Measurements from ENCODE around the gene STIM1. TPM values are rescaled to one million over a fixed set of nuclear protein-coding genes. Genes with fewer than 3 reads are reported as not detected.

Gene STIM1
- total RNA-seq, 2 experiments from 2014 or later = 62.9 to 68.5 TPM

DNA sequence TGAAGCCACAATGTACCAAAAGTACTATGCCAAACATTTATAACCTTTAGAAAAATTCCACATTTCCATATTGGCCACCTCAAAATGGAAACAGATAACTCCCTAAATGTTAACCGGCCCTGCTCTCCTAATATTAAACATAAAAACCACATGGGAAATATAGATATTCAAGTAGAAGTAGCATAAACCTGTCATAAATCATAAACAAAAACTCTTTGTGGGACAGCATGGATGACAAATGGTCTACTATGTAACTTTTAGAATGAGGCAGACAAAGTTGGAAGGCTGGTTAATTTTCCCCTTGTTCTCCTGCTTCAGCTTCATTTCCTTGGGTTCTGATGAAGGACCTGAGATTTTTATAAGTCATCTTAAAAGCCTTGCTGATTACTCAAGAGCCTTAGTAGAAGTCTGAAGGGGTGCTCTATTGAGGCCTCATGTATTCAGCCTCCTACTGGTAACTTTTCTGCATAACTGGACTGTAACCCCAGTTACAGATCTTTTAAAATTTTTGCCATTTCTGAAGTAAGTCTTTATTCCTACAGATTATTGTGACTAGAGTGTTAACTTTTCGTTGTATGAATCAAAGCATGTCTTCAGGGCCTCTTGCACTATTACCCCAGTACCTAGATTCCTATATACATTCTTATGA, 116.4 kb downstream of the STIM1 start:
- peaks cover 68% of the 10 kb centered on the region for H3K4me1 Mint-ChIP-seq (ENCODE audit: low read depth)
- CTCF ChIA-PET = interaction anchor here (0.6 to 2.3 kb wide), 3 partner anchors 18 to 117 kb away, joined by 3 to 14 read pairs (median 5); partner anchors contain the start of gene STIM1
- H3K4me3 Mint-ChIP-seq = no peak overlapping the region
- H3K36me3 Mint-ChIP-seq (ENCODE audit: low read depth) = peaks cover 24% of the 10 kb centered on the region
- no peaks in the 10 kb centered on the region for H3K9me3 Mint-ChIP-seq
- H3K27me3 Mint-ChIP-seq (ENCODE audit: low read depth) = no peaks in the 10 kb centered on the region
- no peak for DNase-seq
- intact Hi-C loops (cut with micrococcal nuclease) = no loop called here
- no peak overlapping the region for H3K27ac Mint-ChIP-seq

DNA sequence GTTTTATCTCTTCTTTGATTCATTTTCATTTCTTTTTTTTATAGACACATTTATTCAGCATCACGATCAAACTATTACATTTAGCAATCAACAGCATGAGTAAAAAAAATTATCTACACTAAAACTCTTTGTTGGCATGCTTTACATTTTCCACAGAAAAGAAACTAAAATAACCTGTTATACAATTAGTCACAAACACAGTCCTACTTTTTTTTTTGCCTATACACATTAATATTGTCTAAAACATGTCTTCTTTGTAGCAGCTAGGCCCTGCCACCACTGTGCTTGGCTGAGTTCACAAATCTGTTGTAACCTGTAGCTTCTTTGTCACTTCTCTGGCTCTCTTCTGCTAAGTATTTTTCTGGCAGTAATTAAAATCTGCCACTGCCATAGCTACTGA, 117.0 kb downstream of the STIM1 start:
- Mint-ChIP-seq H3K36me3 (ENCODE audit: low read depth) (peaks cover 24% of the 10 kb centered on the region), H3K9me3 (no peaks in the 10 kb centered on the region), H3K4me3 (no peak overlapping the region), H3K4me1 (ENCODE audit: low read depth) (peaks cover 66% of the 10 kb centered on the region), H3K27ac (peak overlapping the region; percentile 22), H3K27me3 (ENCODE audit: low read depth) (no peaks in the 10 kb centered on the region)
- CTCF ChIA-PET = interaction anchor here (0.9 to 2.3 kb wide), 3 partner anchors 17 to 123 kb away, joined by 3 to 14 read pairs (median 4); partner anchors contain the start of gene STIM1
- intact Hi-C loops (cut with micrococcal nuclease) = no loop called here
- DNase-seq = no peak

DNA sequence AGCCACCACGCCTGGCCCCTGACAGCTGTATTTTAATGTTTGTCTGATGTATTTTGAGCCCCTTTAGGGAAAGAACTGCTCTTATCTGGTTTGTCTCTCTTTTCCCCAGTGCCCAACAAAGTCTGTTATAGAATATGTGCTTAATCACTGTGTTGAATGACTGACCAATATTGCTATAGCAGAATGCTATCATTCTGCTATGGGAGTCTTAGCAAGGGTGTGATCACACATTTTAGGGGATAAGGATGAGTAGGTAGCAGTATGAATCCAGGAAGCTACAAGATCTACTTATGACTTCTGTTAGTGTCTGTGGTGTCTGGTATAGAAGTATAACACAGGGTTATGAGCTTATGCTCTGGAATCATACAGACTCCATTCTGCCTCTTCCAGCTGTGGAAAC, 121.6 kb downstream of the STIM1 start:
- DNase-seq = no peak
- H3K9me3 Mint-ChIP-seq = no peaks in the 10 kb centered on the region
- intact Hi-C loops (cut with micrococcal nuclease) = no loop called here
- CTCF ChIA-PET = interaction anchor here (1.5 kb wide), 1 partner anchor 123 kb away, joined by 15 read pairs; the partner anchor contains the start of gene STIM1
- no peak overlapping the region for H3K4me3 Mint-ChIP-seq
- H3K4me1 Mint-ChIP-seq (ENCODE audit: low read depth) = peaks cover 53% of the 10 kb centered on the region
- peaks cover 10% of the 10 kb centered on the region for H3K36me3 Mint-ChIP-seq (ENCODE audit: low read depth)
- no peak overlapping the region for H3K27ac Mint-ChIP-seq
- no peaks in the 10 kb centered on the region for H3K27me3 Mint-ChIP-seq (ENCODE audit: low read depth)

DNA sequence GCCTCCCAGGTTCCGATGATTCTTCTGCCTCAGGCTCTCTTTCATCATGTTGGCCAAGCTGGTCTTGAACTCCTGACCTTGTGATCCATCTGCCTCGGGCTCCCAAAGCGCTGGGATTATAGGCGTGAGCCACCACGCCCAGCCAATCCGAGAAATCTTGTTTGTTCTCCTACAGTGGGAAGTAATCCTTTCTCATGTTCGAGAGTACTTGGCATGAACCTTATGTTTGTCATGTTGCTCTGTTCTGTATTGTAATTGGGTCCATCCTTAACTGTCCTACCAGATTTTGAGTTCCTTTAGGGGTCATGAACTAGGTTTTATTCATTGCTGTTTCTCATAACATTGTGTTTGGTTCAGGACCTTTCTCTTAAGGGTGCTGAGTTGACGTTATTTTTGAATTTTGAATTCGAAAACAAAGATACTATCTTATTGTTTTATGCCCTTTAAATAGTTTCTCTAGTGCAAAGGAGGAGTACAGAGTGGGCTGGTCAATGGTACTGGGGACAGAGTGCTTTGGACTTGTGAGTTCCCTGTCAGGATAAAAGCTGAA, 125.7 kb downstream of the STIM1 start:
- Mint-ChIP-seq H3K27me3 (ENCODE audit: low read depth) (no peaks in the 10 kb centered on the region), H3K27ac (no peak overlapping the region), H3K4me1 (ENCODE audit: low read depth) (peaks cover 69% of the 10 kb centered on the region), H3K9me3 (no peaks in the 10 kb centered on the region), H3K4me3 (no peak overlapping the region), H3K36me3 (ENCODE audit: low read depth) (peaks cover 4% of the 10 kb centered on the region)
- intact Hi-C loops (cut with micrococcal nuclease) = no loop called here
- DNase-seq = no peak
- CTCF ChIA-PET = no interaction called here

DNA sequence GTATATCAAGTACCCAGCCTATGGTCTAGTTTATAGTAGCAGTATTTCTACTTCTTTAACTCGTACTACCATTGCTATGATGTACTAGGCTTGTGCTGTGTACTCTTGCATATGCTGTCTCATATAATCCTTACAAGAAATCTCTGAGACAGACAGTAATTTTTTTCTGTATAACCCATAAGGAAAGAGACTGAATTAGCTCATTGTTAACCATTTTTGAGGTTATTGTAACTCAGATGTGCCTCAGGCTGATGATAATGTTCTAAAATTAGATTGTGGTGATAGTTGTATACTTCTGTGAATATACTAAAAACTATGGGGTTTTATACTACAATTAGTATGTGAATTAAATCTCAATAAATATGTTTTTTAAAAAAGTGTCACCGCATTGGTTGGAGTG, 127.0 kb downstream of the STIM1 start:
- no peak overlapping the region for H3K27ac Mint-ChIP-seq
- no peaks in the 10 kb centered on the region for H3K9me3 Mint-ChIP-seq
- CTCF ChIA-PET = interaction anchor here (2.9 kb wide), 1 partner anchor 132 kb away, joined by 18 read pairs; no protein-coding TSS in a partner anchor
- H3K27me3 Mint-ChIP-seq (ENCODE audit: low read depth) = no peaks in the 10 kb centered on the region
- DNase-seq = no peak
- H3K36me3 Mint-ChIP-seq (ENCODE audit: low read depth) = peaks cover 4% of the 10 kb centered on the region
- intact Hi-C loops (cut with micrococcal nuclease) = no loop called here
- no peak overlapping the region for H3K4me3 Mint-ChIP-seq
- H3K4me1 Mint-ChIP-seq (ENCODE audit: low read depth) = peaks cover 72% of the 10 kb centered on the region

DNA sequence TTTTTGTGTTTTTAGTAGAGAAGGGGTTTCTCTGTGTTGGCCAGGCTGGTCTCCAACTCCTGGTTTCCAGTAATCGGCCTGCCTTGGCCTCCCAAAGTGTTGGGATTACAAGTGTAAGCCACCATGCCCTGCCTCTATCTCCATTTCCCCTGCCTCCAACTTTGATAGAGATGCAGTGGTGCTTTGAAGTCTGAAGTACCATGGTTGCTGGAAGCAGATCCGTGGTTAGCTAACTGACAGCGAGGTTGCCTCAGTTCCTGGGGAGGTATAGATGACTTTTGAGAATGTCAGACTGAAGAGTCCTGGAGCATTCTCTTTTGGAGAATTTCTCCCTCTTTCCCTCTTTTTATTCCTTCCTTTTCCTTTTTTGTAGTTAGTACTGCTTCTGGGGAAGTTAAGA, 127.6 kb downstream of the STIM1 start:
- Mint-ChIP-seq H3K4me1 (ENCODE audit: low read depth) (peaks cover 72% of the 10 kb centered on the region), H3K4me3 (no peak overlapping the region), H3K9me3 (no peaks in the 10 kb centered on the region), H3K27ac (peak overlapping the region; percentile 2), H3K36me3 (ENCODE audit: low read depth) (peaks cover 6% of the 10 kb centered on the region), H3K27me3 (ENCODE audit: low read depth) (no peaks in the 10 kb centered on the region)
- CTCF ChIA-PET = interaction anchor here (2.0 to 4.2 kb wide), 3 partner anchors 33 to 133 kb away, joined by 6 to 32 read pairs (median 18); partner anchors contain the start of gene STIM1
- DNase-seq = peak; percentile 21
- intact Hi-C loops (cut with micrococcal nuclease) = no loop called here

DNA sequence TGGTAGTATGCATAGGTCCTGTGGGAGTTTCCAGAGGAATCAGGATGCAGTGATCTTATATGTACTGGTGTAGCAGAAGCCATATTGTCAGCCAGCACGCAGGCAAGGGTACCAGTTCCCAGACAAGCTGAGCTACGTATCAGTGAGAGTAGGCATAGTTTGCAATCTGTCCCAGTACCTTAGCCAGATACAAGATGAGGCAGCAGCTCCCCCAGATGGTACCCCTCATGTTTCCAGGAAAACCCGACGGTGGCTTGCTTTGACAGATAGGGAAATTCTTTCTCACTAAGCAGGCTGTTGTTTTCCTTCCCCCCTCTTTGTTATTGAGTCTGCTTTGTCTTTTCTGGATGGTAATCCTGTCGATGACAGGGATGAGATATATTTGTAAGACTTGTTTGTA, 129.4 kb downstream of the STIM1 start:
- Mint-ChIP-seq H3K36me3 (ENCODE audit: low read depth) (peaks cover 2% of the 10 kb centered on the region), H3K9me3 (no peaks in the 10 kb centered on the region), H3K4me1 (ENCODE audit: low read depth) (peaks cover 74% of the 10 kb centered on the region), H3K27me3 (ENCODE audit: low read depth) (no peaks in the 10 kb centered on the region), H3K27ac (peak overlapping the region; percentile 55), H3K4me3 (no peak overlapping the region)
- CTCF ChIA-PET = interaction anchor here (0.6 to 4.2 kb wide), 17 partner anchors 11 to 160 kb away, joined by 3 to 32 read pairs (median 4); partner anchors contain the start of gene STIM1
- intact Hi-C loops (cut with micrococcal nuclease) = loop anchor here (1.0 to 2.0 kb wide), 6 partner anchors 42 to 144 kb away; no protein-coding TSS in a partner anchor
- DNase-seq = peak; percentile 80

DNA sequence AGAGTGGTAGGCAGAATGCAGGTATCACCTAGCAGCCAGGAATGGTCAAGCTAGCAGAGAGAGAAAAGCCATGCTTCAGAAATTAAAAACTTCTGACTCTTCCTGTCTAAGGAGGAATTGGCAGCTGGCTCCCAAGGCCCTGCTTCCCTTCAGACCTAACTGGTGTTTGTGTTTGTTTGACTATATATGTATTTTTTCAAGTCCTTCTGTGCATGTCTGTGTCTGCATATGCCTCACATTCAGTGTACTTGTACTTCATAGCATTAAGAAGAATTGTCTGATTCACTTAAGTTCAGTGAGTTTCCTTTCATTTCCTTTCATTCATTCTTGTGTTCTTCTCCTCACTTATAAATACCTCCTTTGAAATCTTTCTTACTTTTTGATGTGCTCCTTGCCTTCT, 130.2 kb downstream of the STIM1 start:
- Mint-ChIP-seq H3K36me3 (ENCODE audit: low read depth) (peaks cover 2% of the 10 kb centered on the region), H3K9me3 (no peaks in the 10 kb centered on the region), H3K4me3 (no peak overlapping the region), H3K27me3 (ENCODE audit: low read depth) (no peaks in the 10 kb centered on the region), H3K27ac (peak overlapping the region; percentile 37), H3K4me1 (ENCODE audit: low read depth) (peaks cover 81% of the 10 kb centered on the region)
- DNase-seq = no peak
- intact Hi-C loops (cut with micrococcal nuclease) = loop anchor here (1.0 to 2.0 kb wide), 6 partner anchors 43 to 144 kb away; no protein-coding TSS in a partner anchor
- CTCF ChIA-PET = interaction anchor here (2.2 to 4.2 kb wide), 2 partner anchors 131 to 136 kb away, joined by 16 to 32 read pairs; partner anchors contain the start of gene STIM1

DNA sequence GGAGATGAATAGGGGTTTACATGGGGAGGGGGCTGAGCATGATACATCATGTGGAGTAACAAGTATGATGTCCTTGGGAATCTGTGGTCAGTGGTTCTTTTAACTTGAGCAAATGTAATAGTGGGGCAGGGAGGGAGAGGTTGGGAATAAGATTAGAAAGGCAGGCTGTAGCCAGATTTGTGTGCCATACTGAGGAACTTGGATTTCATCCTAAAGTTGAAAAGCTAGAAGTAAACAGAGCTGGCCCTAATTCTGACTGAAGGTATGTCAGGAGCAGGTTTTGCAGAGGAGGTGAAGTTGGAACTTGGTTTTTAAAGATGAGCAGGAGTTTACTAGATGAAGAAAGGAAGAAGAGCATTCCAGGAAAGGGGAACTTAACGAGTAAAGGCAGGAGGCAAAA, 130.8 kb downstream of the STIM1 start:
- H3K4me1 Mint-ChIP-seq (ENCODE audit: low read depth) = peaks cover 79% of the 10 kb centered on the region
- CTCF ChIA-PET = interaction anchor here (2.2 to 4.2 kb wide), 2 partner anchors 131 to 137 kb away, joined by 16 to 32 read pairs; partner anchors contain the start of gene STIM1
- H3K4me3 Mint-ChIP-seq = no peak overlapping the region
- intact Hi-C loops (cut with micrococcal nuclease) = no loop called here
- H3K9me3 Mint-ChIP-seq = no peaks in the 10 kb centered on the region
- no peak for DNase-seq
- peaks cover 2% of the 10 kb centered on the region for H3K36me3 Mint-ChIP-seq (ENCODE audit: low read depth)
- no peak overlapping the region for H3K27ac Mint-ChIP-seq
- H3K27me3 Mint-ChIP-seq (ENCODE audit: low read depth) = no peaks in the 10 kb centered on the region

DNA sequence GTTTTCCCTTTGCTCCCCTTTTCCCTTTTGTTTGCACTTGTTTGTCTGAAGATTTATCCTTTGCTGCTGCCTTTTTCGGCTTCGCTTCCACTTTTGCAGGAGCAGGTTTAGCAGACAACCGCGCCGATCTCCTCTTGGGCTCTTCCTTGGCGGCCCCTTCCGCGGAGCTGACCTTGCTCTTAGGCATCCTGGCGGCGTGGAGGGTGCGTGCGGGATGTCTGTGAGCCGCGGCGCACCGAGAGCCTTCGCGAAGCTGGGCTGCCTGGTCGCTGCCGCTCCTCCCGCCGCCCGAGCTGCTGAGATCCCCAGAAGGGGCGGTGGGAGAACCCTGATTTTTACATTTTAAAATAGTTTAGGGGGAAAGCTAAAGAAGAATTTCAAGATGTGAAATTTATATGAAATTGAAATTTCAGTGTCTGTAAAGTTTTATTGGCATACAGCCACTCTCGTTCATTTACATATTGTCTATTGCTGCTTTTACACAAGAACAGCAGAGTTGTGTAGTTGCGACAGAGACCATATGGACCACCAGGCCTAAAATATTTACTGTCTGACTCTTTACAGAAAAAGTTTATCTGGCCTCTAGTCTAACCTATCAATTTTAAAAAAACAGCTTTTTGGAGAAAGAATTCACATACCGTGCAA, 133.9 kb downstream of the STIM1 start:
- peaks cover 11% of the 10 kb centered on the region for H3K9me3 Mint-ChIP-seq
- peaks cover 16% of the 10 kb centered on the region for H3K36me3 Mint-ChIP-seq (ENCODE audit: low read depth)
- peaks cover 65% of the 10 kb centered on the region for H3K4me1 Mint-ChIP-seq (ENCODE audit: low read depth)
- DNase-seq = no peak
- no peaks in the 10 kb centered on the region for H3K27me3 Mint-ChIP-seq (ENCODE audit: low read depth)
- CTCF ChIA-PET = interaction anchor here (0.8 to 2.4 kb wide), 5 partner anchors 9 to 140 kb away, joined by 3 to 6 read pairs (median 5); no protein-coding TSS in a partner anchor
- H3K27ac Mint-ChIP-seq = peak overlapping the region; percentile 63
- intact Hi-C loops (cut with micrococcal nuclease) = no loop called here
- peak overlapping the region; percentile 49 for H3K4me3 Mint-ChIP-seq

DNA sequence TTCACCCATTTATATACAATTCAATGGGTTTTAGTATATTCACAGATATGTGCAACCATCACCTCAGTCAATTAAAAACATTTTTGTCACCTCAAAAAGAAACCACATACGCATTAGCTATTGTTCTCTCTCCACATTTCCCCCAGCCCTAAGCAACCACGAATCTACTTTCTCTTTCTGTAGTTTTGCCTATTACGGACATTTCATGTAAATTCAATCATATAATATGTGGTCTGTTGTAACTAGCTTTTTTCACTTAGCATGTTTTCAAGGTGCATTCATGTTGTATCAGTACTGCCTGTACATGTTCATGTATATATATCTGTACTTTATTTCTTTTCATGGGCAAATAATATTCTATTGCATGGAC, 134.4 kb downstream of the STIM1 start:
- peaks cover 16% of the 10 kb centered on the region for H3K9me3 Mint-ChIP-seq
- intact Hi-C loops (cut with micrococcal nuclease) = loop anchor here (1.0 to 2.0 kb wide), 3 partner anchors 68 to 135 kb away; partner anchors contain the start of gene STIM1
- peak; percentile 38 for DNase-seq
- peak overlapping the region; percentile 49 for H3K4me3 Mint-ChIP-seq
- H3K27me3 Mint-ChIP-seq (ENCODE audit: low read depth) = no peaks in the 10 kb centered on the region
- H3K4me1 Mint-ChIP-seq (ENCODE audit: low read depth) = peaks cover 64% of the 10 kb centered on the region
- peak overlapping the region; percentile 63 for H3K27ac Mint-ChIP-seq
- peaks cover 19% of the 10 kb centered on the region for H3K36me3 Mint-ChIP-seq (ENCODE audit: low read depth)
- CTCF ChIA-PET = interaction anchor here (0.8 to 2.4 kb wide), 5 partner anchors 10 to 140 kb away, joined by 3 to 6 read pairs (median 5); no protein-coding TSS in a partner anchor

DNA sequence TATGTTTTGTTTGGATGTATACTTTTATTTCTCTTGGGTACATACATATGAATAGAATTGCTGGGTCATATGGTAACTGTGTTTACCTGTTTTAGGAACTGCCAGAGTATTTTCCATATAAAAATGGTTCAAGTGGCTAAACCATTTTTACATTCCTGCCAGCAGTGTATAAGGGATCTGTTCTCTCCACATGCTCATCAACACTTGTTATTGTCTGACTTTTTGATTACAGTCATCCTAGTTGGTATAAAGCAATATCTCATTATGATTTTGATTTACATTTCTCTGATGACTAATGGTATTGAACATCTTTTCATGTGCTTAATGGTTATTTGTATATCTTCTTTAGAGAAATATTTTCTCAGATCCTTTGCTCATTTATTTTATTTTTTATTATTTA, 134.9 kb downstream of the STIM1 start:
- CTCF ChIA-PET = interaction anchor here (0.8 to 1.3 kb wide), 4 partner anchors 10 to 136 kb away, joined by 3 to 5 read pairs (median 4); no protein-coding TSS in a partner anchor
- Mint-ChIP-seq H3K27me3 (ENCODE audit: low read depth) (no peaks in the 10 kb centered on the region), H3K4me3 (peak overlapping the region; percentile 49), H3K27ac (peak overlapping the region; percentile 63), H3K36me3 (ENCODE audit: low read depth) (peaks cover 24% of the 10 kb centered on the region), H3K4me1 (ENCODE audit: low read depth) (peaks cover 64% of the 10 kb centered on the region), H3K9me3 (peaks cover 21% of the 10 kb centered on the region)
- intact Hi-C loops (cut with micrococcal nuclease) = loop anchor here (1.0 to 2.0 kb wide), 3 partner anchors 68 to 135 kb away; partner anchors contain the start of gene STIM1
- no peak for DNase-seq

All from activated naive CD4-positive, alpha-beta T cell treated with anti-CD3 and anti-CD28 coated beads for 36 hours (primary cell).